Coronary artery (tissue), 2 donors: Measurements from ENCODE around the gene S100A7A.
"Not testable (repeated sequence)": the region's sequence is repeated elsewhere in the genome, so short reads cannot be mapped to it uniquely, and the experiment has no call there.

Experiments
- DNase-seq: peaks from one replicate; pipeline ENCODE4 v3.0.0-alpha.2; 2017; ENCODE audit warnings: low spot score
- H3K27ac ChIP-seq, 2 donors: fragments of 200-600 bp; sonication (generic); one replicate each; pipeline ENCODE4 v1.5.1; 2016 to 2019
- H3K4me3 ChIP-seq: fragments of 200-600 bp; sonication (generic); 2 replicates; pipeline ENCODE4 v1.5.1; 2016; ENCODE audit warnings: mild to moderate bottlenecking, moderate library complexity
- CTCF ChIP-seq: fragments of 200-600 bp; sonication (generic); IDR thresholded peaks from one replicate; pipeline ENCODE4 v1.5.1; 2019; ENCODE audit warnings: antibody characterized with exemption

S100A7A gene

DNA sequence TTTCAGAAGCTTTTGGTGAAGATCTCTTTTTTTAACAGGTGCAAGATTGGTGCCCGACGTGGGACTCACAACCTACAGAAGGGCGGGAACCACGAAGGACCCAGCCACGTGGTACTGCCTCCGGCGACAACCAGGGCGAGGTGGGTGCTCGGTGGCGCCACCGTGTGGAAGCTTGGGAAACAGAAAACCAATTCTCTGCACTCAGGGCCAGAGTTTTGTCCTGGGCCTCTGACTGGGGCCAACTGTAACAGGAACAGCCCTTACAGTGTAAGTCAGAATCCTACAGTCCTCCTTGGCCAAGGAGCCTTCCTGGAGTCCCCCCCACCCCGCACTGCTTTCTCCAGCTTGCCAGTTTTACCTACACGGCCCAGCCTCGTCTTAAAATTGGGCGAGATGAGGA lies 11.6 kb upstream of the S100A7A start:
- H3K27ac ChIP-seq = no peak overlapping the region
- H3K4me3 ChIP-seq = no peak overlapping the region
- DNase-seq = peak; percentile 63
- no peak for TF ChIP-seq CTCF

GRCh38 chr1:153405825-153406599 lies 10.3 kb upstream of the S100A7A start:
- H3K4me3 ChIP-seq, H3K27ac ChIP-seq: not testable (repeated sequence)
- peak; percentile 40 for DNase-seq

- H3K4me3 ChIP-seq, H3K27ac ChIP-seq, DNase-seq: not testable (repeated sequence)
Observed at GRCh38 chr1:153407274-153407673, 9.0 kb upstream of the S100A7A start.

GRCh38 chr1:153413961-153414360 lies 2.4 kb upstream of the S100A7A start:
- not testable (repeated sequence) for H3K27ac ChIP-seq, DNase-seq, H3K4me3 ChIP-seq

GRCh38 chr1:153417136-153417888 lies 992 bp downstream of the S100A7A start:
- TF ChIP-seq CTCF = no peak
- no peak overlapping the region for H3K4me3 ChIP-seq
- DNase-seq = peak; percentile 16
- H3K27ac ChIP-seq = no peak overlapping the region

DNA sequence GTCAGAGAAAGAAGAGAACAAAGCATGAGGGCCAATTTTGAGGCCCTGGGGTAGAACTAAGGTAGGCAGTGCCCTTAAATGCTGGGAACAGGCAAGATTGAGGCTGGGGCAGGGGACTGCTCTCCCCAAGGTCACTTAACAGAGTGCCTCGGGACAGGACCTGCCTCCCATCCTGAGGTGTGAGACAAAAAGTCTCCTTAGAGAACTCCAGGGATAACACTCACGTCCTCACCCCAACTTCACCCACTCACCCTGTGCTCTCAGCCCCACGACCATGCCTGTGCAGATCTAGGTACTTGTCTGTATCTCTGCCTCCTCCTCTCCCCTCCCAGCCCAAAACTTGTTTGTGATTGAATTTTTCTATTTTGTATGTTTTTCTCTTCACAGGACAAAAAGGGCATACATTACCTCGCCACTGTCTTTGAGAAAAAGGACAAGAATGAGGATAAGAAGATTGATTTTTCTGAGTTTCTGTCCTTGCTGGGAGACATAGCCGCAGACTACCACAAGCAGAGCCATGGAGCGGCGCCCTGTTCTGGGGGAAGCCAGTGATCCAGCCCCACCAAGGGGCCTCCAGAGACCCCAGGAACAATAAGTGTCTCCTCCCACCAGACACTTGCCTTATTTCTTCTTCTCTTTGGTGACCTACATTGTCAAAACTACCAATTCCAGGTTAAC lies 2.6 kb downstream of the S100A7A start:
- DNase-seq = peak; percentile 28
- H3K27ac ChIP-seq, H3K4me3 ChIP-seq: not testable (repeated sequence)

DNA sequence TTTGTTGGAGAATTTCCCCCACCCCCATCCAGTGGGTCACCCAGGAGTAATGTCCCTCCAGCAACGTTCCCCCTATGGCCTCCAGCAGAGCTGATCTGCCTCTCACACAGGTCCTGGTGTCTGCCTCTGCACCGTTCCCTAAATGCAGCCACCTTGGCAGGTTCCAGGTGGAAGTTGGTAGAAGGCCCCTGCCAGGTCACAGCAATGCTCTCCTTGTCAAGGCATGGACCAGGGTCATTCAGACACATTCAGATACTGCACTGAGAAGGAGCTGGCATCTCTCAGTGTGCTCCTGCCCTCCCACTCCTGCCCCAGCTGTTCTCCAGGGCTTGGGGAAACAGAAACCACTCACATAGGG lies 3.1 kb downstream of the S100A7A start:
- DNase-seq = peak; percentile 57
- H3K4me3 ChIP-seq, H3K27ac ChIP-seq: not testable (repeated sequence)

GRCh38 chr1:153420306-153420705 lies 4.0 kb downstream of the S100A7A start:
- TF ChIP-seq CTCF = no peak
- Histone ChIP-seq H3K4me3 (no peak overlapping the region), H3K27ac (no peak overlapping the region)
- DNase-seq = no peak

GRCh38 chr1:153422450-153423068 lies 6.2 kb downstream of the S100A7A start:
- DNase-seq = peak; percentile 61
- H3K4me3 ChIP-seq = no peak overlapping the region
- H3K27ac ChIP-seq = no peak overlapping the region
- TF ChIP-seq CTCF = no peak
